ENCODE measurements around the gene OR2T27.
"Not testable (repeated sequence)": the region's sequence is repeated elsewhere in the genome, so short reads cannot be mapped to it uniquely, and the experiment has no call there.

The OR2T27 gene

GRCh38 chr1:248641583-248641982 lies 13.7 kb downstream of the OR2T27 start:
- in situ Hi-C loops (cut with MboI; ENCODE audit: low sequenced_read_pairs) = not testable (repeated sequence)

- in situ Hi-C loops (cut with MboI; ENCODE audit: low sequenced_read_pairs) = not testable (repeated sequence)
Observed at GRCh38 chr1:248640906-248641305, 14.4 kb downstream of the OR2T27 start.

- in situ Hi-C loops (cut with MboI; ENCODE audit: low sequenced_read_pairs) = not testable (repeated sequence)
Observed at GRCh38 chr1:248639652-248640051, 15.7 kb downstream of the OR2T27 start.

- in situ Hi-C loops (cut with MboI; ENCODE audit: low sequenced_read_pairs) = not testable (repeated sequence)
Observed at GRCh38 chr1:248636612-248637011, 18.7 kb downstream of the OR2T27 start.

GRCh38 chr1:248634991-248635390 lies 20.3 kb downstream of the OR2T27 start, which contains the start of gene OR2T11:
TSS of gene OR2T11 (minus strand) at chr1:248635091. CDS start at chr1:248627128, 7,963 bp downstream.
- in situ Hi-C loops (cut with MboI; ENCODE audit: low sequenced_read_pairs) = not testable (repeated sequence)

GRCh38 chr1:248631354-248632008 lies 23.8 kb downstream of the OR2T27 start:
- in situ Hi-C loops (cut with MboI; ENCODE audit: low sequenced_read_pairs) = no loop called here

GRCh38 chr1:248630551-248630950 lies 24.8 kb downstream of the OR2T27 start:
- in situ Hi-C loops (cut with MboI; ENCODE audit: low sequenced_read_pairs) = no loop called here

- in situ Hi-C loops (cut with MboI; ENCODE audit: low sequenced_read_pairs) = no loop called here
Observed at GRCh38 chr1:248627971-248628844, 27.1 kb downstream of the OR2T27 start.

- in situ Hi-C loops (cut with MboI; ENCODE audit: low sequenced_read_pairs) = no loop called here
Observed at GRCh38 chr1:248625971-248626370, 29.4 kb downstream of the OR2T27 start.

GRCh38 chr1:248625166-248625565 lies 30.2 kb downstream of the OR2T27 start:
- in situ Hi-C loops (cut with MboI; ENCODE audit: low sequenced_read_pairs) = no loop called here

GRCh38 chr1:248622570-248623001 lies 32.7 kb downstream of the OR2T27 start:
- in situ Hi-C loops (cut with MboI; ENCODE audit: low sequenced_read_pairs) = no loop called here

GRCh38 chr1:248621770-248622169 lies 33.6 kb downstream of the OR2T27 start:
- in situ Hi-C loops (cut with MboI; ENCODE audit: low sequenced_read_pairs) = no loop called here

GRCh38 chr1:248618878-248619277 lies 36.5 kb downstream of the OR2T27 start:
- in situ Hi-C loops (cut with MboI; ENCODE audit: low sequenced_read_pairs) = no loop called here

- in situ Hi-C loops (cut with MboI; ENCODE audit: low sequenced_read_pairs) = no loop called here
Observed at GRCh38 chr1:248618119-248618518, 37.2 kb downstream of the OR2T27 start.

GRCh38 chr1:248613742-248614141 lies 41.6 kb downstream of the OR2T27 start:
- in situ Hi-C loops (cut with MboI; ENCODE audit: low sequenced_read_pairs) = no loop called here

GRCh38 chr1:248611883-248612414 lies 43.4 kb downstream of the OR2T27 start:
- in situ Hi-C loops (cut with MboI; ENCODE audit: low sequenced_read_pairs) = no loop called here

- in situ Hi-C loops (cut with MboI; ENCODE audit: low sequenced_read_pairs) = no loop called here
Observed at GRCh38 chr1:248610301-248610700, 45.0 kb downstream of the OR2T27 start.
